Activated effector memory CD4-positive, alpha-beta T cell treated with anti-CD3 and anti-CD28 coated beads, Interleukin-2, amount 50 U/mL, for 16 hours (primary cell): ENCODE results near the gene PTPN5.

Experiments used
- DNase-seq: peaks from one replicate; pipeline ENCODE4 v3.0.0-alpha.2; 2020

Gene PTPN5

DNA sequence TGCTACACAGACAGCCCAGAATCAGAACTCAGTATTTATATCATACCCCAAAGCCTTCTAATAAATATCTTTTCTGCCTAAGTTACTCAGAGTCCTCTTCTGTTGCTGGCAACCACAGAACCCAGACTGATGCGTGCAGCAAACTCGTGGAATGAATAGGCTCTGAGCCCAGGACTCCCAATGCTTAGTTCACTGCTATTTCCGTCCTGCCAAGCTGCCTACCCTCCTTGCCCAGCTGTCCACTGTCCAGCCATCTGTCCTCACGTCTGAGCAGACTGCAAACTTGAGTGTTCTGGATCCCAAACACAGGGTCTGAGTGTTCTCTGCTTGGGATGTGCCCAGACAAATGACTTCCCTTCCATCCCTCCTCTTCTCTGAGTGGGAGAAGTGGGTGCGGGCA, 19.4 kb downstream of the PTPN5 start:
- no peak for DNase-seq

DNA sequence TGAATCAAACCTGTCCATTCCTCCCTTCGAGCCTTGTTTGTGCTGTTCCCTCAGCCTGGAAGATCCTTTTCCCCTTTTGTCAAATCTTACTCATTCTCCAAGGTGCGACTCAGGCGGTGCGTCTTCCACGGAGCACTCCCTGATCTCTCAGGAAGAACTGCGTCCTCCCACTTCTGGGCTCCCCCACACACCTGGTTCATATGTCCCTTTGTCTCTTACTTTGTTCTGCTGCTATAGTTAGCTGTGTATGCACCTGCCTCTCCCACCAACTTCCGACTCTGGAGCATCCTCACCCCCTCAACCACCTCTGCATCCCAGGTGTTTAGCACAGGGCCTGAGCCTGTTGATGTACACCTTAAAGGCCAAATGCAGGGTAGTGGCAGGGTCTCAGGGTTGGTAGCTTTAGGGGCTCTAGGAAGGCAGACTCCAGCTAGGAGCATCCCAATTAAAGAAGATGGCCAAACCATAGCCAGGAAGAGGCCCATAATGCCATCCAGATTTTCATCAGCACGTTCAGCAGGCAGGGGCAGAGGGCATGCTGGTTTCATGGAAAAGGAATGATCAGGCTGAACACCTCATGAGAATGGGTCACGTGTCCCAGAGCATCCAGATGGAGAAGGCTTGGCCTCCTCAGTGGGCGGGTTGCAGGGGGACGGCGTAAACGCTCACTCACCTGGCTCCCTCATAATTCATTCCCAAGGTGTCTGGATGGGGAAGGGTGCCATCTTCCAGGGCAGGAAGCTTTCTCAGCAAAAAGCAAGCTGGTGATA, 20.1 kb downstream of the PTPN5 start:
- no peak for DNase-seq

DNA sequence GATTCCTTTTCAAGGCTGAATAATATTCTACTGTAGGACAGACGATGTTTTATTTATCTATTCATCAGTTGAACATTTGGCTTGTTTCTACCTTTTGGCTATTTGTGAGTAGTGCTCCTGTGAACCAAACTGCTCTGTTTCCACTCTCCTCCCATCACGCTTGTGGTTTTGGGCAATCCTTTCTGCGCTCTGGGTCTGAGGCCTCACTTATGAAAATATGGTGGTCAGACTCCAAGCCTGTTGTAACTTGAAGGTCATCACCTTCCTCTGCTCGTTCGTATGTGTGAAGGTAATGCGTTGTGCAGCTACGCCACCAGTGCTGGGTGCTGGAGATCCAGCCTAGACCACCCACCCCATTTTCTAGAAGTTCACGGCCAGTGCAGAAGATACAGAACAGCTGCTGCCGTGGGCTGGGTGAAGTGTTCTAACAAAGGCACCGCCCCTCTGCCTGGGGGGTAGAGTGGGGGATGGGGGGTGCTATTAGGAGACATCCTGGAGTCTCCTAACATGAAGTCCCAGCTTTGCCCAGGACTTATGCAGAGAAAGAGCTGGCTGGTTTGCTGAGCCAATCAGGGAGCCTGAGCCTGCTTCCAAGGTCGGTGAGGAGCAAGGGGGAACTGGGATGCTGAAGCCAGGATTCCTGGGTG, 21.0 kb downstream of the PTPN5 start:
- no peak for DNase-seq

DNA sequence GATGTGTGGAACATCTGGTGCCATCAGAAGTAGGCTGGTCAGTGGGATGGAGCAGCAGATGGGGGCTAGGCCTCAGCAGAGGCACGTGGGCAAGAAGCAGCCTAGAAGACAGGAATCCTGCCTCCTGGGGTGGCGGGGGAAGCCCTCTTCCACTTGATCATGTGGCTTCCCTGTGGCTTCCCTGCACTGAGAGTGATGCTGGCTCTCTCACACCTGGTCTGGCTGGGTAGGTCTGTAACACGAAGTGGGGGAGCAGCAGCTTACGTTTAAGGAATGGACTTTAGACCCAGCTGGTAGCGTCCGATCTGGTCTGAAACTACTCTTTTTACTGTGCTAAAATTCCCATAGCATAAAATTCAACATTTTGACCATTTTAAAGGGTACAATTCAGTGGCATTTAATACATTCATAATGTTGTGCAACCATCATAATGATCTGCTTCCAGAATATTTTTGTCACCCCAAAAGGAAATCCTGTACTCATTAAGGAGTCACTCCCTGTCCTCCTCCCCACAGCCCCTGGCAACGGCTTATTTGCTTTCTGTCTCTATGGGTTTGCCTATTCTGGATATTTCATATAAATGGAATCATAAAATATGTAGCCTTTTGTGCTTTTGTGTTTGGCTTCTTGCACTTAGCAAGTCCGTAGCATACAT, 21.7 kb downstream of the PTPN5 start:
- no peak for DNase-seq

DNA sequence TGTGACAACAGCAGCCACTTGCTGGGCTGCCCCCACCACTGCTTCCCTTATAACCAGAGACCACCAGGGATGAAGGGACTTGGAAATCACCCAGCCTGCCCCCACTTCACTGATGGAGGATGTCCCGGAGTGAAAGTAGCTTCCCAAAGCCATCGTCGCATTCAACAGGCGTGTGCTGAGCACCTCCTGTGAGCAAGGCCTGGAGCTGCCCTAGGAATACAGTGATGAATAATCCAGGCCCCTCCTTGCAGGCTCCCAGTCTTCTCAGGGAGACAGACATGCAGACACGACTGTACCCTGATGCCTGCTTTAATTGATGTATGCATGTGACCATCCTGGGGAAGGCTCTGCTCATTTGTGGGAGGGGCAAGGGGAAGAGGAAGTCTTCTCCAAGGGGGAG, 22.6 kb downstream of the PTPN5 start:
- DNase-seq: no peak

DNA sequence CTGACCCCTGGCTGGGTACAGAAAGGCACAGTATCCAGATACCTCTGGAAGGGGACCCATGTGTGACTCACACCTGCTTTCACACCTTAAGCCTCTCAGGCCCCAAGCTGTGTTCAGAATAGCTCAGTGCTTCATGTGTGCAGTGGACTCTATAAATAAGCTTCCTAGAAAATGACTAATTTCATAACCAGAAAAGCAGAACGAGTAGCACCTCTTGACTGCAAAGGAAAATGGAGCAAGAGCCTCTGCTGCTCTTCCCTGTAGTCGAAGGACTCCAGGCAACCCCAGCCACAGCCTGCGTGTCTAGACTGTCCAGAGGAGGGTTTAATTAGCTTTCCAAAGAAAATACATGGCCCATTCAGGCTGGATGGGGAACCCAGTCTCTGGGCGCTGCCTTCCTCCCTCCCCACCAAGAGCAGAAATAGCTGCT, 23.1 kb downstream of the PTPN5 start:
- no peak for DNase-seq

DNA sequence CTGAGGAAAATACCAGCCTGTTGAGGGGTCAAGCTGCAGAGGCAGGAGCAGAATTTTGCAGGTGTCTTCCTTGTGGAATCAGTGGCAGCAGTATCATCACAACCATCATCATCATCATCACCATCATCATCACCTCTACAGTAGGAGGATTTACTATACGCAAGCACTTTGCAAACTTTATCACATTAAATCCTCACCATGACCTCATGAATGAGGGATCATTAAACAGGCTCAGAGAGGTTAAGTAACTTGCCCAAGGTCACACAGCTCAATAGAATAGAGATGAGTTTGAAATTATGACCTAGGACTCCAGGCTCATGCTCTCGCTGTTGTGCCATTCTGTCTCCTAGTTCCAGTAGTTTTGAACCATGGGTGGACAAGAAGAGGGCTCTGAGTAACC, 25.6 kb downstream of the PTPN5 start:
- no peak for DNase-seq

DNA sequence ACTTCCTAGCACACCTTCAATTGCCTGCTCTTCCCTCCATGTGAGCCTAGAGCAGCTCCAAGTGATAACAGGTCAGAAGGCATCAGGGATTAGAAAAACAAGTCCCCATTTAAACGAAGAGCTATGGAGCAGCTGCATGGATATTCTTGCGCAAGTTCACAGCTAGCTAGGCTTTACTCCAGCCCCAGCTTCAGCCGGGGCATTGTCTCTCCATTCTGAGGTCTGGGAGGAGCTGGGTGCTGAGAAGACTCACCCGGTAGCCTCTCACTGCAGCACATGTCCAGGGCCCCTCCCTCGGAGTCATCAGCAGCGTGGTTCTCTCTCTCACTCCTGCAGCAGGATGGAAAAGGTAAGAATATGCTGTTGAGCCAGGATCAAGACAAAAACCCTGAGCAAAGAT, 26.0 kb downstream of the PTPN5 start:
- DNase-seq: no peak

DNA sequence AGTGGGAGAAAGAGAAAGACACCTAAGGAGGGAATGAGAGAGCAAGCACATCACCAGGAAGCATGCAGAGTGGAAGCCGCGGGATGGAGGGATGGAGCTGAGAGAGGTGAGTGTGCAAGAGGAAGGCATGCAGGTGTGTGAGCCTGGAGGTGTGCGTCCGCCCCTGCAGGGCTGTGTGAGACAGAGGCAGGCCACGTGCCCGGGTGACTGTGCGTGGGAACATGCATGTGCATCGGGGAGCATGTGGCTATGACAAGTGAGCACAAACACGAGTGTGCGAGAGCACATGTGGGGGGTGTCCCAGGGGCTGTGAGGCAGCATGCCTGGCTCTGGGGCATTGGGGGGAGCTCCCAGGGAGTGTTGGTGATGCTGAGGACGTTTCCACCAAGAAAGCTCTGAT, 29.9 kb downstream of the PTPN5 start:
- no peak for DNase-seq

DNA sequence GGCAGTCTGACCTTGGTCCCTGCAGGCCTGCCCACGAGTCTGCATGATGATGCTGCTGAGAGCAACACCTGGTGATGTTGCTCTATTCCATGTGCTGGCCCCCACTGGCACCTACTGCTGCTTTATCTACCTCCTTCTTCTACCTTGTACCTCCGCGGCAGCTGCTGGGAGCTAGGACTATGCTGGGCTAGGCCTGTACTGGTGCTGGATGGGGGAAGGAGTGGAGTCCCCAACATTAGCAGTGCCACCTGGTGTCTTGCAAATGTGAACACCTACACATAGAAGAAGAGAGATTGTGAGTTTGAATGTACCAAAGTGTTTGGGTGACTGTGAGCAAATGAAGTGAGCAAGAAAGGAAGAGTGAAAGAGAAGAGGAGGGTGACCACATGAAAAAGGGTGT, 30.5 kb downstream of the PTPN5 start:
- DNase-seq: no peak

DNA sequence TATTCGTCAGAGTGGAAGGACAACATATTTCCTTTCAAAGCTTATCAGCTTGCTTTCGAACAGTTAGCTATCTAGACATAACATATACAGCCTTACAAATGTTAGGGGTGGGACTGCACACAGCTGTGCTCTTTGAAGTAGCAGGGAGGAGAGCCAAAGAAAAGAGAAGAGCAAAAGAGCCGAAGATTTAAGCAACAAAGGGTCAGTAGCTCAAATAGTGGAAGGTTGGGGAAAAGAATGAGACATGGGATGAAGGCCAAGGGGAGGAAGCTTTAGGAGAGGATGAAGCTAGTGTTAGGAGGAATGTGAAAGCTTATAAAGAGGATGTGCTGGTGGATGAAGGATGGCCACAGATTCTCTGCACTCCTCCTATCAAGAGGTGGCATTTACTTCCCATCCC, 33.8 kb downstream of the PTPN5 start:
- no peak for DNase-seq

DNA sequence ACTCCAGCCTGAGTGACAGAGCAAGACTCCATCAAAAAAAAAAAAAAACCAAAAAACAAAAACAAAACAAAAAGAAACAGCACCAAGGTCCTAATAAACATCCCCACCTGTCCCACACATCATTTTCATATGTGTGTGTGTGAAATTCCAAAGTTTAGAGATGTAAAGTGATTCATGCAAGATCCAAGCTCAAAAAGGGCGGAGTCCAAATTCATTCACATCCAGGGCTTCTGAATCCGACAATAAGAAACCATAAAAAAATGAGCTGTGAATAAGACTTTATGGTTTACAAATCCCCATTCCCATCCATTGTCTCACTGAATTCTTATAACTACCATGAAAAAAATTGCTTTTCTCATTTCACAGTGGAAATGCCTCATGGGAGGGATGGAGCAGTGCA, 34.7 kb downstream of the PTPN5 start:
- DNase-seq: no peak

DNA sequence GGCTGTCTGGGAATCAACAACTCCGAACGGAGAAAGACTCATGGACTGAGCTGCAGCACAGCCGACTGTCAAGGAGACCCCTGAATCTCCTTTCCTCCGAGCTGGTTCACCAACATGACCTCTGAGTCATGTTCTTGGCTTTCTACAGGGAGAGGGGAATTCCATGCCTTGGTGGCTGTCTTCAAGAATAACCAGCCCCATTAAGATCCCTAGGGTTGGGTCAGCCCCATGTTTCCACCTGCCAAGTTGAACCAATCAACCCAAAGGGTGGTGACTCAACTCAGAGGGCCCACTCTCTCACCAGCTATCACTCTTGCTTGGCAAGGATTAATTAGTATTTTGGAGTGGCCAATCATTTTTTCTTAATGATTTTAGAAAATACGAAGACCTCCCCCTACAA, 37.3 kb downstream of the PTPN5 start:
- DNase-seq: no peak

DNA sequence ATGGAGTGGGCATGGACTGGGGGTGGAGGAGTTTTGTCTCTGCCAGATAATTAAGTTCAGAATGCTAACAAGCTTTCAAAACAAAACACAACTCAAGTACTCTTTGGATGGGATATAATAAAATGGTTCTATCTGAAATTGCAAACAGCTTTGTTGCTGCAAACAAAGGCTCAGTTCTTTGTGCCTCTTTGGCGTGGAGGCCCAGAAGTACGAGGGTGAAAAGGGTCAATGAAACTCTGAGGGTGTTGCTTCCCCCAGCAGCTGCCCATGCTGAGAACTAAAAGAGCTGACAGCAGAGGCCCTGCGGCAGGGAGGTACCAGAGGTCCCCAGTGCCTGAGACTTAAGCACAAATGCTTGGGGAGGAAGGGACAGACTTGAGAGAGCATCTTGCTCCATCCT, 39.1 kb downstream of the PTPN5 start:
- no peak for DNase-seq

DNA sequence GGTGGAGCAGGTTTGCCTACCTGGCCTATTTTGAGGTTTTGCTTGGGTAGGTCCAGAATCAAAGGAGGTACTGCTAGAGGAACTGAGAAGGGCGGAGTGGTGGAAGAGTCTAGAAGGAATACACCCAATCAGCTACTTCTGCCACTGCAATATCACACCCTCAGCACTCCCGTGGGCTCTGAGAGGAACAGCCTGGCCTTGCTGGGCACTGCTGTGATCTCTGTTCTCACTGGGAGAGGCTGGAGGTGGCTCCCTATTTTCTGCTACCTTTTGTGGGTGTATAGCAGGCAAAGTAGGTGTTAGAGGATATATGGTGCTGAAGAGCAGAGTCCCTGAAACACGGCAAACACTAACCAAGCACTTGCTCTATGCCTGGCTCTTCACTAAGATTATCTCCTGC, 40.7 kb downstream of the PTPN5 start:
- DNase-seq: no peak

DNA sequence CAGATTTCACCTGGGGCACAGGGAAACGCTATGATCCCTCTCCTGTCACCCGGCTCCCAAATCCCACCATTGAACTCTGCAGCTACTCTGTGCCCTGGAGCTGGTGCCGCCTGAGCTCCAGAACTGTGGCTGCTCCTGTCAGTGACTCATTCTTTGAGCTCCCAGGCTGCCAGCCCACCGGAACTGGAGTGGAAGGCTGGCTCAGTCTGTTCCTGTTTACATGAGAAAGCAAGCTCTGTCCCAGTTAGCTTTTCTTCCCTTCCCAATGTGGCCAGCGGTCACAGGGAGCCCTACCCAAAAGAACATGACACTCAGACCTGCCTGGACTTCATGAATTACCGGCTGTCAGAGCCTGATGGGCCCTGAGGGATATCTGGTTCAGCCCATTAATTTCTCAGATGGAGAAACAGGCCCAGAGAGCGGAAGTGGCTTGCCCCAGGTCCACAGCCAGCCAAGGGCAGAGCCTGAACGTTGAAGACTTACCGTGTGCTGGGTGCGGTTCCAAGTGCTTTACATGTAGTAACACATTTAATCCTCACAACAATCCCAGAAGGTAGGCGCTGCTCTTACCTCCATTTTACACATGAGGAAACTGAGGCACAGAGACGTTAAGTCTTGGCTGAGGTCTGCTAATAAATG, 41.8 kb downstream of the PTPN5 start:
- DNase-seq: no peak

DNA sequence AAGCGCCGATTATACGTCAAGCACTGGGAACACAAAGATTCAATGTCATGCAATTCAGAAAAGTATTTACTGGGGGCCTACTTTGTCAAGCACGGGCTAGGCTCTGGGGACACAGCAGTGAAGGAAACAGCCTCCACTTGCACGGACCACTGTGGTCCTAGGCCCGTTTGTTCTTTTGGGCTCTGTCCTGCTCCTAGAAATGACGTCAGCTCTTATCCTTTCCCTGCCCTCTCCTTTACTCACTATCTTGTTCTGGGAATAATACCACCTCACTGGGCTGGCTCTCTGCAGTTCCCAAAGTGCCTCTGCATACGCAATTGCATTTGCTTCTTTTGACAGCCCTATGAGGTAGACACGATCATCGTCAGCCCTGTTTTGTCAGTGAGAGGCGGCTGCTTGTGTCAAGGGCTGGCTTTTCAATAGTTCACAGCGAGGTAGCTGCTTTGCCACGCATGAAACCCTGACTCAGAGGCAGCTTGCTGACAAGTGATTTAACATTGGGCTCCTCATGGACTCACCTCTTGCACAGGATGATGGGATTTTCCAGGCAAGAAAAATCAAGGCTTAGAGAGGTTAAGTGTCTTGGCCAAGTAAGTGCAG, 42.7 kb downstream of the PTPN5 start:
- no peak for DNase-seq

DNA sequence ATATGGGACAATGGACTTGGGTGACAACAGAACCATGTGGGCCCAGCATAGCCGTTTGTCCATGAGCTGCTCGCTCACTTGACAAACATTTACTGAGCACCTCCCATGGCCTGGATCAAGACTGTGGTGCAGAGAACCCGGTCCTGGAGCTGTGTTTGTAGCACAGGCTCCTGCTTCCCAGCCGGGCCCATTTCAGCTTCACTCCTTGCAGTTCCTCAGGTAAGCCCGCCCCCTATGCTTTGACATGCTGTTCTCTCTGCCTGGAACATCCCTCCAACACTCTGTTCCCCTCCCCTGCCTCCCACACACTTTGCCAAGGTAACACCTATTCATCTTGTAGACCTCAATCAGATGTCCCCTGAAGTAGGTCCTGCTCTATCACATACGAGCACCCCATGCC, 46.3 kb downstream of the PTPN5 start:
- no peak for DNase-seq

DNA sequence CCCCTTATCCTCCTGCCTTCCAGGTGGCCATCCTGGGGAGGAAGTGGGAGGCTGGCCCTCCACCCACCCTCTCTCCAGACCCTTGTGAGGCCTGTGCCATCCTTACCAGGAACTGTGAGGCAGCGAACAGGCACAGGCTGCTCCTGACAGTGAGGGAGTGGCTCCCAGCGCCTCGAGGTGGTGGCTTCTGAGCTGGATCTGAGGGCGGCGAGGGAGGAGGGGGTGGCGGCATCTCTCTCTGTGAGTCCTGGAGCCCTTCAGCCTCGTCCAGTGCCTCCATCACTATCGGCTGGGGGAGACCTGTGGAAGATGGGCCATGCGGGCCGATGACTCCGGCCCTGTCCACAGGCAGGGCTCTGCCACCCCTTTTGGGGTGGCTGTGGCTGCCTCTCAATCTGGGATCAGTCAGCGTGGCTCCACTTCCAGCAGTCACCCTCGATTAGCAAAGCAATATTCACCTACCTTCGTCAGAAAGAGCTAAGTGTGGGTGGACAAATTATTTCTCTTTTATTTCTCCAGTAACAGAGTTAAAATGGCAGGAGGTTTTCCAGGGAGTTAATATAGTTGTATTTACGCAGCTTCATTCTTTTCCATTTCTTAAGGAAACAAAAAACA, 47.6 kb downstream of the PTPN5 start:
- no peak for DNase-seq

DNA sequence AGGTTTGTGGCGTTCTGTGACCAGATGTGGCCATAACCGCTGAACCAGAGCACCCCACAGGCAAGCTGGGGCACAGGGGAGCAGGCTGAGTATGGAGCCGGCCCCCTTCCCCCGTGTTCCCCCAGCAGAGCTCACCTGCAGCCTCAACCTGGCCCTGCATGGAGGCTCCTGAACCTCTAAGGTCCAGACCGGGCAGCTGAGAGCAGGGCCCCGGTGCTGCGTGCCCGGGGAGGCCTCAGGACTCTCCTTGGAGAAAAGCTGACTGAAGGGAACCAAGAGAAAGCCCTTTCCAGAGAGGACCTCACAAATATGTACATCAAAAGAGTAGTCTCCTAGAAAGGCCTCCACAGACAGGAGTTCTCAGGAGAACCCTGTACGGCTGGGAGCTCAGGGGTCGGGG, 48.2 kb downstream of the PTPN5 start:
- DNase-seq: no peak

DNA sequence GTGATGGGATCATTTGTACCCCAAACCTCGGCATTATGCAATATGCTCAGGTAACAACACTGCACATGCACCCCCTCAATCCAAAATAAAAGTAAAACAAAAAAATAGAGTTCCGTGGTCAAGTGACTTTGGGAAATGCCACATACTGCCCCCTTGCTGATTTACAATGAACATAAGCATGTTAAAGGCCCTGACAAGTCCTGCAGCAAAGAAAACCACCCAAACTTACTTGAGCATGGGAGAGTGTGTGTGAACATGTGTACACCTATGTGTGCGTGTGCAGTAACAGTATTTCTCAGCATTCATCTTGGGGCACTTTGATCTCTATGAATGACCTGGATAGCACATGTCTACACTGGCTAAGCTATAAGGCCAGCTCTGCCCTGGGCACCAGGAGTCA, 49.8 kb downstream of the PTPN5 start:
- no peak for DNase-seq

DNA sequence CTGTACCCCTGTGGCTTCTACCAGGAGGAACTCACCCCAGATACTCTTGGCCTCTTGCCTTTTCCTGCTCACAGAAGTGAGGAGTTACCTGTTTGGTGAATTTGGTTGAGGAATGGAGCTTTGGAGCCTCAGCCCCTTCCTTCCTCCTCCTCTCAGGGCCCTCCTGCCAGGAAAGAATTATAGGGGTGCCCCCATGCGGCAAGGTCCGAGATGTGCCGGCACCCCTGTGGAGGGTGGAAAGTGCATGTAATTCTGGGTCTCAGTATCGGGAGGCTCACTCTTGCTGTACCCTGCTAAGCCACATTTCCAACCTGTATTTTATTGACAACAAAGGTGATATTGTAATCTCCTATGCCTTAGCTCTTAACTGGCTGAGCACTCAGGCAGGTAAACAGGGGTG, 51.9 kb downstream of the PTPN5 start:
- no peak for DNase-seq

DNA sequence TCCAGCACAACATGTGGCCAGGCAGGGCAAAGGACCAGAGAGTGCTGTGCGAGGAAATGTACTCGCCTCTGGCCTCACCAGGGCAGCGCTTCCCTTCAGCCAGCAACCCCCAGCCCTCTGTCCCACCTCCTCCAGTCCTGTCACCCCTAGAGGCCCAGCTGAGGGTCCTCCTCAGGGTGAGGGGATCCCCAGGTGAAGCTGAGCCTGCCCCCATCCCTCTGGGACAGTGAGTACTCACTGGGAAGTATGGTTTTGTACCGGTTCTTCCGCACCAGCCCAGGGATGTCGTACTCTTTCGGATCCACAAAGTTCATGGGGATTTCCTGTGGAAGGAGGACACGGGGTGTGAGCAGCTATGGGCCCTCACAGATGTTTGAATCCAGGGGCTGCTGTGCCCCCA, 54.0 kb downstream of the PTPN5 start:
- no peak for DNase-seq
